ENCODE measurements around the gene LBP.

GRCh38 chr20:38306379-38306778, 39.9 kb upstream of the LBP start:
- TF ChIP-seq CTCF (IDR thresholded peaks at IDR 0.05; ENCODE audit: insufficient read depth, low read length) (no peak), REST (IDR thresholded peaks at IDR 0.05; ENCODE audit: insufficient replicate concordance, low read depth) (no peak)

Measured in HL-60 (cell line).